NK-92 (cell line): Measurements from ENCODE around the gene NUP93.

Experiments used
- DNase-seq: peaks from one replicate; lab custom pipeline; 2025; ENCODE audit not compliant: unreplicated experiment; lab: John Stamatoyannopoulos, UW

NUP93 gene

GRCh38 chr16:56844056-56844455, 114.1 kb downstream of the NUP93 start:
- no peak for DNase-seq

GRCh38 chr16:56847173-56847910, 117.4 kb downstream of the NUP93 start:
- no peak for DNase-seq

- no peak for DNase-seq
These were observed 118.4 kb downstream of the NUP93 start for GRCh38 chr16:56848029-56848936.

- DNase-seq, result no peak
These were observed 119.2 kb downstream of the NUP93 start for GRCh38 chr16:56848955-56849689.

GRCh38 chr16:56849690-56850680, 120.1 kb downstream of the NUP93 start:
- DNase-seq, result no peak

GRCh38 chr16:56851671-56852400, 121.9 kb downstream of the NUP93 start:
- DNase-seq, result no peak

GRCh38 chr16:56852401-56852730, 122.4 kb downstream of the NUP93 start:
- DNase-seq, result no peak

GRCh38 chr16:56852968-56853367, 123.0 kb downstream of the NUP93 start:
- DNase-seq, result no peak

- DNase-seq, result no peak
These were observed 125.3 kb downstream of the NUP93 start for GRCh38 chr16:56855201-56855600.

- no peak for DNase-seq
These were observed 126.0 kb downstream of the NUP93 start for GRCh38 chr16:56855946-56856345.

GRCh38 chr16:56856876-56857447, 127.0 kb downstream of the NUP93 start:
- DNase-seq, result no peak

GRCh38 chr16:56858374-56858773, 128.4 kb downstream of the NUP93 start:
- no peak for DNase-seq

GRCh38 chr16:56859636-56860035, 129.7 kb downstream of the NUP93 start:
- no peak for DNase-seq

GRCh38 chr16:56860226-56861020, 130.5 kb downstream of the NUP93 start:
- no peak for DNase-seq

- no peak for DNase-seq
These were observed 131.2 kb downstream of the NUP93 start for GRCh38 chr16:56861092-56861610.

- no peak for DNase-seq
These were observed 131.8 kb downstream of the NUP93 start for GRCh38 chr16:56861756-56862155.

GRCh38 chr16:56862776-56863175, 132.8 kb downstream of the NUP93 start:
- DNase-seq, result no peak

- DNase-seq, result no peak
These were observed 135.0 kb downstream of the NUP93 start, which contains the start of gene SLC12A3 for GRCh38 chr16:56864960-56865359. Gene SLC12A3 (plus strand): TSS chr16:56865207. CDS start chr16:56865236, 29 bp downstream.
